HG03378 (cell line): ENCODE results near the gene PODN.

Experiments
- ATAC-seq: cut with Tn5 transposase; IDR thresholded peaks from one replicate; pipeline ENCODE4 v1.9.1; 2021; ENCODE audit warnings: mild to moderate bottlenecking, moderate library complexity; ENCODE audit not compliant: unreplicated experiment

PODN gene, protein sequence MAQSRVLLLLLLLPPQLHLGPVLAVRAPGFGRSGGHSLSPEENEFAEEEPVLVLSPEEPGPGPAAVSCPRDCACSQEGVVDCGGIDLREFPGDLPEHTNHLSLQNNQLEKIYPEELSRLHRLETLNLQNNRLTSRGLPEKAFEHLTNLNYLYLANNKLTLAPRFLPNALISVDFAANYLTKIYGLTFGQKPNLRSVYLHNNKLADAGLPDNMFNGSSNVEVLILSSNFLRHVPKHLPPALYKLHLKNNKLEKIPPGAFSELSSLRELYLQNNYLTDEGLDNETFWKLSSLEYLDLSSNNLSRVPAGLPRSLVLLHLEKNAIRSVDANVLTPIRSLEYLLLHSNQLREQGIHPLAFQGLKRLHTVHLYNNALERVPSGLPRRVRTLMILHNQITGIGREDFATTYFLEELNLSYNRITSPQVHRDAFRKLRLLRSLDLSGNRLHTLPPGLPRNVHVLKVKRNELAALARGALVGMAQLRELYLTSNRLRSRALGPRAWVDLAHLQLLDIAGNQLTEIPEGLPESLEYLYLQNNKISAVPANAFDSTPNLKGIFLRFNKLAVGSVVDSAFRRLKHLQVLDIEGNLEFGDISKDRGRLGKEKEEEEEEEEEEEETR

DNA sequence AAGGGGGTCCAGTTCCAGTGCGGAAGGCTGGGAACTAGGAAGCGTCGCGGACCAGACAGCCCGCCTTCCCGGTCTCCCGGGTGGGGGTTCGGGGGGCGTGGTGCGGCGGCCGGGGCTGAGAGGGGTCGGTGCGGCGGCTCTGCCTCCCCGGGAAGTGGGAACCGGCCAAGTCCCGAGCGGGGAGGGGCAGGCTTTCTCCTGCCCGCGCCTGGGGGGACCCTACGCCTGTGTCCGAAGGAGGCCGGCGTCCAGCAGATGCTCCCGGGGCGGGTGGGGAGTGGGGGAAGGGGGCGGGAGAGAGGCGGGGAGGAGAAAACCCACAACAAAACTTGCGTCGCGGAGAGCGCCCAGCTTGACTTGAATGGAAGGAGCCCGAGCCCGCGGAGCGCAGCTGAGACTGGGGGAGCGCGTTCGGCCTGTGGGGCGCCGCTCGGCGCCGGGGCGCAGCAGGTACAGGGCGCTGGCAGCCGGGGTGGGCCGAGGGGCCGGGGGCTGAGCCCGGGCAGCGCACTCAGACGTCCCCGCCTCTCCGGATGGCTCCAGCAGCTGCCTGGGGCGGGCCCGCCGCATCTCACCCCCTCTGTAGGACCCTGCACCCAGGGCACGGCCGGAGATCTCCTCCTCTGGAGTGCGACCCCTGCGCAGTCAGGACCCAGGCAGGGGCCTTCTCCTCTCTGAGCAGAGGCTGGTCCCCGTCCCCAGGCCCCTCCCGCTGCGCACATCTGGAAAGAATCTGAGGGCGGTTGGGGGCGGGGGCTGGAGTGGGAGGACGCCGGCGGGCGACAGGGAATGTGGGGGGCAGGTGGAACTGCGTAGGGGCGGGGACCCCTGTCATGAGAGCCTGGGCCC is at the start of gene PODN:
PODN (plus strand) TSS at position 355 of the 849 bp plus-strand sequence. CDS start 7,643 bp downstream, outside the sequence.
- no peak for ATAC-seq

DNA sequence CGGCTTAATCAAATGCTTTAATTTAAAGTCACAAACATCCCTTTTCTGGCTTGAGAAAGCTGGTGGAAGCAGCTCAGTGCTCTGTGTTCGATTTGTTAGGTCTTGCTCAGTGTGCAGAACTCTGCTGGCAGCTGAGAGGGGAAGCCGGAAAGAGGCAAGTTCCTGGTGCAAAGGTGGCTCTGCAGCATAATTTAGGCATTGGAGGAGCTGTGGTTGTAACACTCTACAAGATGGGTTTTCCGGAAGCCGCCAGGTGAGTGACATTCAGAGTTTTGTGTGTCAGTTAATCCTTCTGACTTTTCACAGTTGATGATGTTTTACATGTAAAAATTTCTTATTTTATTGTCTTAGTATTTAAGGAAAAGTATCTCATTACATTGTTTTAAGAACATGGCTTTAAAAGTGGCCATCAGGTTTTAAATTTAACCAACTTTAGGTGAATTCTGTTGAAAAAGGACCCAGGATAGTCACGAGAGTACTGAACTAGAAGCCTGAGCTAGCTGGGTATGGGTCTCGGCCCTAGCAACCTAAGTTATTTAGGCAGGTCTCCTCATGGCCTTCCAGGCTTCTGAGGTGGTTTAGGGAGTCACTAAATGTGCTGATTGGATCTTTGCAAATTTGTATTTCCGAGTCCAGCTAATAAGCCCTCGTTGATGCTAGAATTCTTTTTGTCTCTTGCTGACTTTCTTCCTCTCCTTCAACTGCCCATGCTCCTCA is 47.1 kb upstream of the PODN start:
- peak; percentile 84 for ATAC-seq

DNA sequence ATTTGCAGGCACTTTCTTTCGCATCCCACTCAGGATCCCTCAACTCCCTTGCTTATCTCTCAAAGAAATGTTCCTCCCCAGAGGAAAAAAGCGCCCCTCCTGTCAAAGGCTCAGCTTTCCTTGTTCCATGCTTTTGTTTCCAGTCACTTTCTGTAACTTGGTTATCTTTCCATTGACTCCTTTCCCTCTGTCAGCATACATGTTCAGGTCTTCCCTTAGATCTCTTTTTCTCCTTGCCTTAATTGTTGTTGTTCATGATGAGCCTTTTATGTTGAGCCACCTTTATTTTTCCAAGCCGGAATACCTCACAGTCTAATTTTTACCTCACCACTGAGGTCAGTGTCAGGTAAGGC is 46.5 kb upstream of the PODN start:
- ATAC-seq: no peak

DNA sequence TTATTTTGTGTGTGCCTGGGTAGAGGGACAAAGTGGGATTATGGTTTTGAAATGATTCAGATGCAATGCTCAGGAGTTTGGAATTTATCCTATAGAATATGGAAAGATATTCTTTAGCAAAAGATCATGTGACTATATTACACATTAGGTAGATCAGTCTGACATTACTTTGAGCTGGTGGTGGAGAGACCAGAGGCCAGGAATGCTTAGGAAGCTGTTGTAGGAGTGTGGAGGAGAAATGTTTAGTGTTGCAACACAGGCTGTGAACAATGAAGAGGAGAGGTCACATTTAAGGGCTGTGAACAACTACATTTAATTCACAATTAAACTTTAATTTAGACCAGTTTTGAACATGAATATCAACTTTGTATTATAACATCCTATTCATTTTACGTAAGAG is 45.3 kb upstream of the PODN start:
- no peak for ATAC-seq

DNA sequence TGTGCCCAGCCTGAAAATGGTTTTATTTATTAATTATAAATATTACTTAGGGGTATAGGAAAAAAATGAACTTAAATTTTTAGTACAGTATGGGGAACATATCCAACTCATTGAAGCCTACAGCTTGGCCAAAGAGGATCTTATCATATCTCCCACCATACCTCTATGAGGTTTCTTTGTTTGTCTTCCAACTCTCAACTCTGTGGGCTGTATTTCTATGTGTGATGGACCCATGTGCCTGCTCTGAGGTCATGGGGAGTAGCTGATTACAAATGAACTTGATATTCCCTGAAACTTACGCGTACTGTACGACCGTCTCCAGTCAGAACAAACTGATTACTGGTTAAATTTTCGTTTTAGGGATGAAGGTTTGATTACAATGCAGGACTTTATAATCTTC is 41.4 kb upstream of the PODN start:
- no peak for ATAC-seq

DNA sequence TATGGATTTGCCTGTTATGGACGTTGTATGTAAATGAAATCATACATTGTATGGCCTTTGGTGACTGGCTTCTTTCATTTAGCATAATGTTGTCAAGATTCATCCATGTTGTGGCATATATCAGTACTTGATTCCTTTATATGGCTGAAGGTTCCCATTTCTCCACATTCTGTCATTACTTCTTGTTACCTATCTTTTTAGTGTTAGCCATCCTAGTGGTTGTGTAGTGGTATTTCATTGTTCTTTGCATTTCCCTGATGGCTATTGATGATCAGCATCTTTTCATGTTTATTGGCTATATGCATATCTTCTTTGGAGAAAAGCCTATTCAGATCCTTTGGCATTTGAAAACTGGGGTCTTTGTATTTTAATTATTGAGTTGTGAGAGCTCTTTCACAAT is 39.8 kb upstream of the PODN start:
- ATAC-seq: no peak

DNA sequence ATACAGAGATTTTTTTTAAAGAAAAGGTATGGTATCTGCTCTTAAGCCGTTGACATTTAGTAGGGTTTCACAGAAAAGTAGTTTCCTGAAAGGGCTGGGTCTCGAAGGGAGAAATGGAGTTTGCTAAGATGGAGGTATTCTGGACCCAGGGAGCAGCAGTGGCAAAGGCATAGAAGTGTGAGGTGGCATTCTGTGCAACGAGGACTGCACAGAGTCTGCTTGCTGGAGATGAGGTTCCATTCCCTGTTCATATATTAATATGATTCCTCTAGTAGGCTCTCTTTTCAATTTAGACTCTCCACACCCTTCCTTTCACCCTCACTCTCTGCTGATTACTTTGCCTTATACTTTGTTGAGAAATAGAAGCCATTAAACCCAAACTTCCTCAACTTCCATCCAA is 38.5 kb upstream of the PODN start:
- ATAC-seq: no peak

DNA sequence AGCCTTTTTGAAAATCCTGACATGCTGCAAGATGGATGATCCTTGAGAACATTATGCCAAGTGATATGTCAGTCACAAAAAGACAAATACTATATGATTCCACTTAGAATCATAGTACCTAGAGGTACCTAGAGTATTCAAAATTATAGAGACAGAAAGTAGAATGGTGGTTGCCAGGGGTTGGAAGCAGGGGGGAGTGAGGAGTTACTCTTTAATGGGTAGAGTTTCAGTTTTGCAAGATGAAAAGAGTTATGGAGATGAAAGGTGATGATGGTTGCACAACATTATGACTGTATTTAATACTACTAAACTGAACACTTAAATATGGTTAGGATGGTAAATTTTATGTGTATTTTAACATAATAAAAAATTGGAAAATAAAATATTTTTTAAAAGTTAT is 37.9 kb upstream of the PODN start:
- no peak for ATAC-seq

DNA sequence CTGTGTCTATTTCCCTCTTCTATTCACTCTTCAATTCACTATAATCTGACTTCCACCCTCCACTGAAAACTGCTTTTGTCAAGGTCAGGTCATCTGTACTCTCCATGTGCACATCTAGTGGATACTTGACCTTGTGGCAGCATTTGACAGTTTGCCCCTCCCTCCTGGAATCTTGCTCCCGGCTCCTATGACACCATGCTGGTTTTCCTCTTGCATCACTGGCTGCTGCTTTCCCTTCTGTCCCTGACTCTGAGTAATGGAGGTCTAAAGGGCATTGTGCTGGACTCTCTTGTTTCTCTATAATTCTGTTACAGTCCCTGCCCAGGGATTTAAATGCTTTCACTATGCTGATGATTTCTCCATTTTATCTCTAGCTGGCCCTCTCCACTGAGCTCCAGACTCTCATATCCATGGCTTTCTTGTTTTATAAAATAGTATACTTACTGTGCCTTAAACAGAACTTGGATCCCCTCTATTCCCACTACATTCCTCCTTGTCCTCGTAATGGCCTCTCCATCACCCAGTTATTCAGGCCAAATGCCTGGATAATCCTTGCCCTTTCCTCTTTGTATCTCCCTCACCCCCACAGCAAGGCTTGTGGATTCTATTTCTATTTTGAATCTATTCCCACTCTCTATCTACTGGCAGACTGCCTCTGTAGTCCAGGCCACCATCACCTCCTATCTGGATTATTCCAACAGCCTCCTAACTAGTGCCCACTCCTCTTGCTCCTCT is 36.8 kb upstream of the PODN start:
- no peak for ATAC-seq

DNA sequence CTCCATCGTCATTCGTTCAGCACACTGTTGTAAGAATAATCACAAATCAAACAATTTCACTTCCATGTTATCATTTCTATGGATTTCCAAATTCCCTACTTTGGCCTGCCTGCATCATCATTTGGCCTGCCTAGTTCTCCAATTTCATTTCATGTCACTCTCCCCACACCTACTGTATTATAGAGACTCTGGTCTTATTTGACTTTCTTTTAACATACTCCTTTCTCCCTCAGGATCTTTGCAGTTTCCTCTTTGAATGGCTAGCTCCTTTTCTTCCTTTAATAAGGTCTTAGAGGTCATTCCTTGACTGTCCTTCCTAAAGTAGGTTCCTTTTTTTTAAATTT is 36.3 kb upstream of the PODN start:
- no peak for ATAC-seq

DNA sequence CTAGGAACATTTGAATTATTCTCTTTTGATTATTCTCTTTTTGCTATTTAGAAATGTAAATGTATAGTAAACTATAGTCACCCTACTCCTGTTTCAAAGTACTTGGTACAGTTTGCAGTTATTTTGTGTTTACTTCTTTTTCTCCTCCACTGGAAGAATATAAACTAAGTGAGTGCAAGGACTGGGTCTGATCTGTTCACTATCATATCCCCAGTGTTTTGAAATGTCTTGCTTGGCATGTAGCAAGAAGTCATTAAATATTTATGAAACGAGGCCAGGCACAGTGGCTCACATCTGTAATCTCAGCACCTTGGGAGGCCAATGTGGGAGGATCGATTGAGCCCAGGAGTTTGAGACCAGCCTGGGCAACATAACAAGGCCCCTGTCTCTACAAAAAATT is 35.8 kb upstream of the PODN start:
- ATAC-seq: no peak

DNA sequence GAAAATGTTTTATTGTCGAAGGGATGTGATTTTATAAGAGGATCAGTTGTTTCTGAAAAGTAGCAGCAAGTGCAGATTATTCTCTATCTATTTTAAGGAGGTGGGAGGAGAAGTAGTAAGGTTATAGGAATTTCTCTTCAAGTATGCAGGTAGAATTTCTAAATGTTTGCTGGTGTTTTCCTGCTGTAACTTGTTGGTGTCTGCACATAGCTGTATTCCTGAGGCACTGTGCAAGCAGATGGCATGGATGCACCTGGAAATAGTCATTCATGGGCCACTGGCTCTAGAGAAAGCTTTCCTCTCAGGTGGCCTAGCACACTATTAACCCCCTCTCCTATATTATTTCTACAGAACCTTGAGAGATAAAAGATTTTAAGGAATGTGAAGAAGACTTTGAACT is 30.3 kb upstream of the PODN start:
- ATAC-seq: no peak

DNA sequence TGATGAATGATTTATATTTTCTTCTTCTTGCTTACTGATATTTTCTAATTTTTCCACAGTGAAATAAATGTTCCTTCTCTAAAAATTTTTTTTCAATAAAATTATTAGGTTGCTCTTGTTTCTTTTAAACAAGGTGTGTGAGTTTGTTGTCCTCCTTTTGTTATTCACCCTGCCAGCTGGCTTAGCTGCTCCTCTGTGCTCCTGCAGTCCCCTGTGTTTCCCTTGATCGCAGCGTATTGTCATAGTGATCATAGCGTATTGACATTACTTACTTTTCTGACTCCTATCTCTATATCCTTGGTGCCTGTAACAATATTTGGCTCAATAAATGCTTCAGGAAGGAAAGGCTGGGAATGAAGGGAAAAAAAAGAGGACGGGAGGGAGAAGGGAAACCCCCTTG is 24.9 kb upstream of the PODN start:
- no peak for ATAC-seq

DNA sequence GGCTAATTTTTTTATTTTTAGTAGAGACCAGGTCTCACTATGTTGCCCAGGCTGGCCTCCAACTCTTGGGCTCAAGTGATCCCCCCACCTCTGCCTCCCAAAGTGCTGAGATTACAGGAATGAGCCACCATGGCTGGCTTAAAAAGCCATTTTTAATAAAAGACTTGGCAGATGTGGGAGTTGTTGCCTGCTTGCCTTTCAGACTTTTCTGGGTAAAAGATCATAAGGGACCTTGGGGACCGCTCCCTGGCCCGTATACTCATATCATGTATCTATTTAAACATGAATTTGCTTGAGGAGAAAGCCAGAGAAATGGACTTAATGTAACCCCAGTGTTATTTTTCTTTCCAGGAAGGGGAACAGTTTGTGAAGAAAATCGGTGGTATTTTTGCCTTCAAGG is 23.4 kb upstream of the PODN start:
- no peak for ATAC-seq

DNA sequence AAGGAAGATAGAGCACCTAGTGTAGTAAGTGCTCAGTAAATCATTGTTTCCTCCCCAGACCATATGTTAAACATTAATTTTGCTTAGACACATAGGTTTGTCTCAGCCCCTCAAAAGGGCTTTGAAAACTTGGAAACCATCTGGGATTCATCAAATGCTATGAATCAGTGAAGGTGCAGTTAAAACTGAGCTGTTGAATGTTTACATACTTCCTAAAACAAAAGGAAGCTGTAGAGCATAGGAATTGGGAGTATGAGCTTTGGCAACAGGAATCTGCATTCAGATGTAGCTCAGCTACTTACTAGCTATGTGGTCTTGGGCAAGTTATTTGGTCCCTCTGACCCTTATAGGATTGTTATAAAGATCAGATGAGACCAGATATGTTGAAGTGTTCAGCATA is 18.7 kb upstream of the PODN start:
- no peak for ATAC-seq

DNA sequence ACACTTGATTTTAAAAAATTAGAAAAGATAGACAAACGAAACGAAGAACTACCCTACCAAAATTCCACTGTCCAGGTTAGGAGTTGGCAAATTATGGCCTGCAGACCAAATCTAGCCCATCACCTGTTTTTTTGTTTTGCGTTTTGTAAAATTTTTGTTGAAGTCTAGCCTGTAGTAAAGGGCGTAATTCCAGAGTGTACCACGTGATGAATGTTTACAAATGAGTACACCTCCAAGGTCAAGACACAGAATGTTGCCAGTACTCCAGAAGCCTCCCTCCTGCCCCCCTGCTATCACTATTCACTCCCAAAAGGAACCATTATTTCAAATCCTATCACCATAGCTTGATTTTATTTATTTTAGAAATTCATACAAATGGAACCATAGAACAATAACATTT is 17.1 kb upstream of the PODN start:
- ATAC-seq: no peak

DNA sequence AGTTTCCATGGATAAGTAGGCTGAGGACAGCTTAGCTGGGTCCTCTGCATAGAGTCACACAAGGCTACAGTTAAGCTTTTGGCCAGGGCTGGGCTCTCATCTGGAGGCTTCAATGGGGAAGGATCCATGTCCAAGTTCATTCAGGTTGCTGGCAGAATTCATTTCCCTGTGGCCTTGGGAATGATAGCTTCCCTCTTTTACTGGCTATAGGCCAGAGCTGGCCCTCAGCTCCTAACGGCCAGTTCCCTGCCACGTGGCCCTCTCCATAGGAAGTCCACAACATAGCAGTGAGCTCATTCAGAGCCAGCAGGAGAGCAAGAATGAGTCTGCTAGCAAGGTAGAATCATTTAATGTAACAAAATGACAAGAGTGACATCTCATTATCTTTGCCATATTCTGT is 15.1 kb upstream of the PODN start:
- no peak for ATAC-seq

DNA sequence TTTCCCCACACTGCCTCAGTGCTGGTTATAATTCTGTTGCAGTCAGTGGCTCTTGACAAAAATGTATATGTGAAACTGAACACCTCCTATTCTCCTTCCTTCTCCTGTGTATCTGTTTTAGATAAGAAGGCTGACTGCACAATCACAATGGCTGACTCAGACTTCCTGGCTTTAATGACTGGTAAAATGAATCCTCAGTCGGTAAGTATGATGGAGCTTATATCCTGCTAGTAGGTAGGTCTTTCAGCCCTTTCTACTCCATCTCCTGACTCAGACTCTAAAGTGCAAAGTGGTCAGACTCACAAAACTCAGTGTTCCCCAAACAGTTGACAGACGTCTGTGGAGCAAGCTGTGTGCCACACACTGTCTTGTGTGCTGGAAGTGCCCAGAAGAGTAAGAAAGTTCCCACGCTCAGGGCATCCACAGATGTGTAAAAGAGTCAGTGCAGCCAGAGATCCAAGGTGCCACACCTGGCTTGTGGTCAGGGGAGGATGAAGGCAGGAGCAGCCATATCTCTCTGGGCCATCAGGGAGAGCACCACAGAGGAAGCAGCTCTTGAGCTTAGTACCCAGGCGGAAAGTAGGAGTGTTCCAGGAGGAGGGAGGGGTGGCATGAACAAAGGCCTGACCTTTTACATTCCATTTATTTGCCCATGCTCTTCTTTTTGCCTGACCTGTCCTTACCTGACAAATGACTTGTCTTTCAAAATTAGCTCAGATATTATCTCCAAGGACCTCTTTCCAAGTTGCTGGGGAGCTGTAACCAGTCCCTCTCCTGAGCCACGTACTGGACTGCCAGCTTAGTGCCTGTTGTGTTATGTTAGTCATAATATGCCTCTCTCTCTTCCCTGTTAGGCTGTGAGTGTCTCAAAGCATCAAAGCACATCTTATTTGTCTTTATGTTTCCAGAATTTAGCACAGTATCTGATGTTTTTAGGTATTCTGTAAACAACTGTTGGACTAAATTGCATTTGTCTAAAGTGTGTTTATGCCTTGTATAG is 14.0 kb upstream of the PODN start:
- ATAC-seq: no peak

DNA sequence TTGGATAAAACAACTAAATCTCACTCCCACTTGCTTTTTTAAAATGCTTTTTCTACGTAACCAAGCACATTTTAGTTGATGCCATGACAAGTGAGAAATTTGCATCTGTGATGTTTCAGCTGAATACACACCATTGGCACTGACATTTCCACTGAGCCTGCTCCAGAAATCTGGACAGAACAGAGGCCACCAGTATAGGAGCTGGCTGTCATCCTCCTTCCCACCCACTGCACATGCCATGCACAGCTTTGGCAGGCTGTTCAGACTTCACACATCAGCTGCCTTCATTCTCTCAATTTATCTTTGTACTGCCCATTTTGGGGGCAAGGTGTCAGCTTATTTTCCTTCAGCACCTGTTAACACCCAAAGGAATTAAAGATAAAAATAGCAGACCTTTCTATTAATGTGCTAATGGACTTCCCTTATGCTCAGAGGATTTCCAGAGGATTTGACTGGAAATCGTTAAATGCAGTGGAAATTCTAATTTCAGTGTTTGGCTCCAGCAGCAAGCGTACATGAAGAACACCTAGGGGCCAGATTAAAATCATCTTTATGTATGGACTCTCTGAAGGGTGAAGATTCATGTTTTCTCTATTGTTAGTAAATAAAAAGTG is 12.9 kb upstream of the PODN start:
- no peak for ATAC-seq
